ENCODE measurements around the gene NOPCHAP1.

DNA sequence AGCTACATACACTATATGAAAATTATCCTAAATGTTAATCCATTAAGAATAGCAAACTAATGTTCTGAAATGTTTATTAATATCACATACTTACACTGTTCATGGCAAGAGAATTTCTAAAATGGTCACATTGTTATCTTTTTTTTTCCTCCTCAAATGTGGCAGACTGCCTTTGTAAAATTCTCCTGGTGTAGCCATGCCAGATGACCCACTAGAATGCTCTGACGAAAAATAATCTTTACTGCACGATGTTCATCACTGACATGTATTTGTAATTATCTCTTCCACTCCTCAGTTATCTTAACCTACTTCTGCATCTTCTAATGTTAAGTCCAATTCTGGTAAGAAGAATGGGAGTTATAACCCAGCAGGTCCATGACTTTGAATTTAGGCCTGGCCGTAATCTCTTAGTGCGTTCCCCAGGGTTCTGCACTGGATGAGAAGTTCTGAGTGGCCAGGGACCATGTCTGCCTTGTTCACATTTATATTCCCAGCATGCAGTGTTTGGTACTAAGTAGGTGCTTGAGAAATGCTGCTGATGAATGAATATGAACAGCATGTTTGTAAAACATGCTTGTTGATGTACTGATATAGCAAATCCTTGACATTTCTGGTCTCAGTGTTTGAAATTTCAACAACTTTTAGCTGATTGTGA, 46.7 kb downstream of the NOPCHAP1 start:
- TF ChIP-seq, protein P1, sequence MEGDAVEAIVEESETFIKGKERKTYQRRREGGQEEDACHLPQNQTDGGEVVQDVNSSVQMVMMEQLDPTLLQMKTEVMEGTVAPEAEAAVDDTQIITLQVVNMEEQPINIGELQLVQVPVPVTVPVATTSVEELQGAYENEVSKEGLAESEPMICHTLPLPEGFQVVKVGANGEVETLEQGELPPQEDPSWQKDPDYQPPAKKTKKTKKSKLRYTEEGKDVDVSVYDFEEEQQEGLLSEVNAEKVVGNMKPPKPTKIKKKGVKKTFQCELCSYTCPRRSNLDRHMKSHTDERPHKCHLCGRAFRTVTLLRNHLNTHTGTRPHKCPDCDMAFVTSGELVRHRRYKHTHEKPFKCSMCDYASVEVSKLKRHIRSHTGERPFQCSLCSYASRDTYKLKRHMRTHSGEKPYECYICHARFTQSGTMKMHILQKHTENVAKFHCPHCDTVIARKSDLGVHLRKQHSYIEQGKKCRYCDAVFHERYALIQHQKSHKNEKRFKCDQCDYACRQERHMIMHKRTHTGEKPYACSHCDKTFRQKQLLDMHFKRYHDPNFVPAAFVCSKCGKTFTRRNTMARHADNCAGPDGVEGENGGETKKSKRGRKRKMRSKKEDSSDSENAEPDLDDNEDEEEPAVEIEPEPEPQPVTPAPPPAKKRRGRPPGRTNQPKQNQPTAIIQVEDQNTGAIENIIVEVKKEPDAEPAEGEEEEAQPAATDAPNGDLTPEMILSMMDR (IDR thresholded peaks at IDR 0.05 in 4 of 5, conservative IDR thresholded peaks at IDR 0.05 in 1 of 5) = no peak
- no peak for TF ChIP-seq POLR2A (IDR thresholded peaks at IDR 0.05)
